Spleen (tissue), 7 donors: ENCODE results near the gene MAPK8IP3.

Source experiments
- CTCF ChIP-seq, 11 experiments: fragments of 200-600 bp in 7 of 11; fragments of 450-650 bp in 4 of 11; sonication (generic) in 4 of 11; IDR thresholded peaks in 8 of 11; conservative IDR thresholded peaks in 3 of 11; 1 replicate in 7 of 11; 2 replicates in 4 of 11; pipeline versions ENCODE4 v1.4.0 to v1.8.0; 2016 to 2021; ENCODE audit warnings: antibody characterized with exemption in 11 of 11, inconsistent platforms in 4 of 11, mild to moderate bottlenecking in 1 of 11
- POLR2A ChIP-seq, 3 donors: fragments of 450-650 bp; IDR thresholded peaks; one replicate each; pipeline ENCODE4 v1.5.1; 2017; ENCODE audit warnings: antibody characterized with exemption in 3 of 3, mild to moderate bottlenecking in 1 of 3
- POLR2AphosphoS5 ChIP-seq, 3 donors: sonication (generic); formaldehyde crosslinking; IDR thresholded peaks; one replicate each; pipeline ENCODE4 v1.5.1; 2017; ENCODE audit warnings: antibody characterized with exemption in 3 of 3
- donor health status: DM: no; HTN: no; CAD: no; lungs with moderate emphysema.
- donor health status: DM: no; HTN: no; CAD: no.
- donor health status: DM: no; HTN: no; CAD: no.

- TF ChIP-seq CTCF (IDR thresholded peaks at IDR 0.05 in 8 of 11, conservative IDR thresholded peaks at IDR 0.05 in 3 of 11) (no peak), POLR2A (IDR thresholded peaks at IDR 0.05) (no peak), POLR2AphosphoS5 (IDR thresholded peaks at IDR 0.05) (no peak)
Observed at GRCh38 chr16:1745900-1746692, 40.1 kb downstream of the MAPK8IP3 start.
